COLO829 (cell line): ENCODE results near the gene ZNF662.

ENCODE experiments used
- DNase-seq: peaks from one replicate; pipeline ENCODE4 v3.0.0; 2012; ENCODE audit warnings: low spot score

ZNF662 gene

DNA sequence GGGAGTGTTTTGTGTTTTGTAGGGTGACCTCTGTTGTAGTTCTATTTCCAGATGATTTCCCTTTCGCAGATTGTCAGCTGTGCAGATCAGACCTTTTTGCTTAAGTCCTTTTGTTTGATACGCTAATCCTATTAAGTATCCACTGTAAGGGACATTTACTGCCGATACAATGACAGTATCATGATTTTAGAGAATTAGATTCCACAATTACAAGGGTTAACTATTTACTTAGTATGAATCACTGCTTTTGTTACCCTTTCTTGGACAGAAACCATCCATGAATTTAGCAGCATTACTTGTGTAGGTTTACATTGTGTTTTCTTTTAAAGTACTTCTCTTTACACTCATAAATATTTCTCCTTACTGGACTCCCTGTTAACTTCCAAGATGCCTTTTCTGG is 31.4 kb downstream of the ZNF662 start:
- no peak for DNase-seq

DNA sequence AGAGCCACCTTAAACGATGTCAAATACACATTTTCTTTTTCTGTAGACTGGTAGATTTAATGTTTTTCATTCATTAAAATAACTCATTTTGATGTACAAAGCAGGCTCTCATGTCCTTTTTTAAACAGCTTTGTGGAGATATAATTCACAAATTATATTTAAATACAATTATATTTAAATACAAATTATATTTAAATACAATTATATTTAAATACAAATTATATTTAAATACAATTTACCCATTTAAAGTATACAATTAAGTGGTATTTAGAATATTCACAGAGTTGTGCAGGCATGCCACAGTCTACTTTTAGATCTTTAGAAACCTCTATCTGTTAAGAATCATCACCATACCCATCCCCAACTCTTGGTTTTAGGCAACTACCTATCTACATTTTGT is 36.8 kb downstream of the ZNF662 start:
- DNase-seq, result no peak

GRCh38 chr3:42946050-42946449 is 40.1 kb downstream of the ZNF662 start:
- DNase-seq, result no peak

GRCh38 chr3:42957573-42957972 is 51.6 kb downstream of the ZNF662 start:
- DNase-seq, result no peak

GRCh38 chr3:42960282-42960681 is 54.3 kb downstream of the ZNF662 start:
- DNase-seq, result no peak

DNA sequence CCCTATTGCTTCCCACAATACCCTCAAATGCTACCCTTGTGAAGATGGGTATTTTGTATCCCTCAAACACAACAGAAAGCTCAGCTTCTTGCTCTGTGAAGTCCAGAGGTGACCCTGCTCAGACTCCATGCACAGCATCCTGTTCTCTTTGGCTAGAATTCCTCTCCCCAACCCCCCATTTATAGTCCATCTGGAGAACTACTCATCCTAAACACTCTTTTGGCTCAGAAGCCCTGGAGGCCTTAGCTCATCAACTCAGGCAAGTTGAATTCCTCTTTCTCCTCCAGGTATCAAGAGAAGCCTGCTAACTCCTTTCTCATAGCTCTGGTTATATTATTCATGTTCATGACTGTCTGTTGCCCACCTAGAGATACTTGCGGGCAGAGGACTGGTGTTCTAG is 54.8 kb downstream of the ZNF662 start:
- DNase-seq, result no peak

DNA sequence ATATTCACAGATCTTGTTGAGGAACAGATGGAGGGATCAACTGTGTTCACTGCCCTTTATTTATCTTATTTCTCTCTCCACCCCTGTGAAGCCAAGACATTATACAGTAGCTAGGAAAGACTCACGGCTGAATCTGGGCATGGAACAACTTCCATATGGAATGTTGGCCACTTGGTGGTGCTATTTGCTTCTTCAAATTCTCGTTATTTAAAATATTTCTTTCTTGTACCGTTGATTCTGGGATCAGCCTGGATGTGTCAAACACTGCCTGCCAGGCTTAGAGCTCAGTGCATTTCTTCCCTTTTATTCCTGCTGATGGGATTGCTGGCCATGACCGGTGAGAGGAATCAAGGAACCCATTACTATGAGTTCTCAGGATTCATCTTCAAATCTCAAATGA is 55.7 kb downstream of the ZNF662 start:
- DNase-seq, result peak; percentile 63

DNA sequence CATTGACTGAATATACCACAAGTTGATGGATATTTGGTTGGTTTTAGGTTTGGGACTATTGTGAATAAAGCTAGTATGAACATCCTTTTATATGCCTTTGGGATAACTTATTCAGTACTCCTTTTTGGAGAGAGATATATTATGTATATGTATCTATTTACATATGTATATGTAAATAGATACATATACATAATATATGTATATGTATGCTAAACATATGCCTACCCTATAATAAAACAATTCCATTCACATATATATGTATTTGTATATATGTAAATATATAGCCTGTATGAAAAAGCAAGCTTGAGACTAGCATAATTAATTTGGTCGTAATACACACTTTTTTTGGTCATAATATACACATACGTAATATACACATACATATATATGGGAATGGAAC is 57.3 kb downstream of the ZNF662 start:
- no peak for DNase-seq

DNA sequence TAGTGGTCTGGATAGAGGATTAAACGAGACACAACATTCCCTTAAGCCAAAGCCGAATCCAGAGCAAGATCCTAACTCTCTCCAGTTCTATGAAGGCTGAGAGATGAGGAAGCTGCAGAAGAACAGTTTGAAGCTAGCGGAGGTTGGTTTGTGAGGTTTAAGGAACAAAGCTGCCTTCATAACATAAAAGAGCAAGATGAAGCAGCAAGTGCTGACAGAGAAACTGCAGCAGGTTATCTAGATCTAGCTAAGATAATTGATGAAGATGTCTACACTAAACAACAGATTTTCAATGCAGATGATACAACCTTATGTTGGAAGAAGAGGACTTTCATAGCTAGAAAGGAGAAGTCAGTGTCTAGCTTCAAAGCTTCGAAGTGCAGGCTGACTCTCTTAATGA is 58.3 kb downstream of the ZNF662 start:
- no peak for DNase-seq
